NT2/D1 (cell line): Measurements from ENCODE around the gene TRMT2A.

Experiments used
- SUZ12 ChIP-seq: IDR thresholded peaks from 2 replicates; pipeline ENCODE4 v1.6.1; 2011; ENCODE audit not compliant: insufficient read length, insufficient read depth; ENCODE audit errors: extremely low read depth
- YY1 ChIP-seq: IDR thresholded peaks from 2 replicates; pipeline ENCODE4 v1.6.1; 2011; ENCODE audit not compliant: insufficient read length, insufficient read depth
- ZNF274 ChIP-seq: IDR thresholded peaks from 2 replicates; pipeline ENCODE4 v1.6.1; 2011; ENCODE audit warnings: mild to moderate bottlenecking, low read depth, low read length

- TF ChIP-seq ZNF274 (no peak), YY1 (no peak), SUZ12 (no peak)
Observed at GRCh38 chr22:20105456-20106204, 11.4 kb downstream of the TRMT2A start.
